K562 (cell line): ENCODE measurements around the gene OTOP1. TPM values are rescaled to one million over a fixed set of nuclear protein-coding genes. Genes with fewer than 3 reads are reported as not detected.

ENCODE experiments used
- ATAC-seq: fragments of 200-7000 bp; cut with Tn5 transposase; 3 replicates; pipeline ENCODE4 v1.9.1; 2020; ENCODE audit warnings: moderate library complexity
- BruUV-seq: library from RNA; stranded (reverse); fragments of 400-500 nt; replicated peaks from 2 replicates; lab custom pipeline; 2021; lab: Mats Ljungman, UMichigan
- CTCF ChIA-PET: fragments of 300-600 bp; formaldehyde crosslinking; extraction: SDS; loops from one replicate; lab custom pipeline; 2021; ENCODE audit warnings: low intra/inter-chr PET ratio; lab: Yijun Ruan, JAX
- POLR2A ChIA-PET: fragments of 300-600, 350-650 bp; sonication (Branson Sonifier 250); formaldehyde crosslinking; extraction: SDS; loops from one replicate; lab custom pipeline; 2021; ENCODE audit warnings: antibody characterized with exemption, inconsistent platforms; lab: Yijun Ruan, JAX
- DNase-seq, 4 experiments: peaks; one replicate each; pipeline versions ENCODE4 v3.0.0 to v3.0.0-alpha.2; 2011 to 2018; ENCODE audit warnings: low spot score in 3 of 4, mixed read lengths in 3 of 4; ENCODE audit errors: extremely low read depth in 1 of 4
- FAIRE-seq: peaks from 2 replicates; lab custom pipeline; 2011; peaks lifted over from hg19 to GRCh38; lab: Jason Lieb, UNC
- H2AFZ ChIP-seq: 2 replicates; pipeline ENCODE4 v1.6.0; 2011; ENCODE audit warnings: low read depth, low read length, control low read depth, inconsistent platforms
- H3K27ac ChIP-seq: fragments of 200-600 bp; 3 replicates; pipeline ENCODE4 v1.8.0; 2011; ENCODE audit warnings: low read depth, mild to moderate bottlenecking, control low read depth, inconsistent platforms, low read length, moderate library complexity, mixed read lengths; ENCODE audit errors: extremely low read depth
- H3K27me3 ChIP-seq, 2 experiments: fragments of 300-600 bp in 1 of 2; 2 replicates in 1 of 2; 3 replicates in 1 of 2; pipeline versions ENCODE4 v1.6.0 to v1.8.0; 2011; ENCODE audit warnings: inconsistent platforms in 2 of 2, low read length in 2 of 2, mild to moderate bottlenecking in 1 of 2, mixed read lengths in 1 of 2, moderate library complexity in 1 of 2; ENCODE audit not compliant: control insufficient read depth in 2 of 2, insufficient read depth in 2 of 2
- H3K36me3 ChIP-seq: fragments of 300-600 bp; 3 replicates; pipeline ENCODE4 v1.8.0; 2011; ENCODE audit warnings: mild to moderate bottlenecking, low read length, inconsistent platforms; ENCODE audit not compliant: control insufficient read depth, insufficient read depth
- H3K4me1 ChIP-seq, 2 experiments: fragments of 200-600 bp in 1 of 2; replicated peaks in 1 of 2; 2 replicates in 1 of 2; 3 replicates in 1 of 2; pipeline versions ENCODE4 v1.5.1 to v1.8.0; 2011; ENCODE audit warnings: inconsistent platforms in 2 of 2, low read length in 2 of 2, mild to moderate bottlenecking in 1 of 2, mixed read lengths in 1 of 2, moderate library complexity in 1 of 2; ENCODE audit not compliant: control insufficient read depth in 2 of 2, insufficient read depth in 2 of 2
- H3K4me2 ChIP-seq: 2 replicates; pipeline ENCODE4 v1.6.1; 2011; ENCODE audit warnings: low read length, control low read depth, inconsistent platforms, mixed read lengths; ENCODE audit not compliant: insufficient read depth
- H3K4me3 ChIP-seq: fragments of 200-600 bp; sonication (generic), shearing (Covaris generic); 2 replicates; pipeline ENCODE4 v1.5.1; 2016; ENCODE audit warnings: control low read depth, inconsistent platforms
- H3K79me2 ChIP-seq: fragments of 200-600 bp; 3 replicates; pipeline ENCODE4 v1.8.0; 2011; ENCODE audit warnings: low read length, inconsistent platforms; ENCODE audit not compliant: control insufficient read depth, insufficient read depth
- H3K9ac ChIP-seq, 2 experiments: 2 replicates each; pipeline versions ENCODE4 v1.6.0 to v1.6.1; 2011; ENCODE audit warnings: low read depth in 2 of 2, low read length in 2 of 2, control low read depth in 1 of 2, inconsistent platforms in 1 of 2, mild to moderate bottlenecking in 1 of 2, mixed read lengths in 1 of 2; ENCODE audit not compliant: insufficient read depth in 1 of 2
- H3K9me1 ChIP-seq: one replicate; pipeline ENCODE4 v1.6.0; 2011; ENCODE audit warnings: inconsistent platforms, mild to moderate bottlenecking, low read length, moderate library complexity; ENCODE audit not compliant: control insufficient read depth, insufficient read depth
- H3K9me3 ChIP-seq: replicated peaks from 2 replicates; pipeline ENCODE4 v1.5.1; 2011; ENCODE audit warnings: low read depth, low read length, inconsistent platforms; ENCODE audit not compliant: control insufficient read depth, insufficient read depth
- H4K20me1 ChIP-seq: replicated peaks from 2 replicates; pipeline ENCODE4 v1.6.1; 2011; ENCODE audit warnings: low read length, inconsistent platforms, mixed read lengths; ENCODE audit not compliant: control insufficient read depth, insufficient read depth
- MAFK ChIP-seq: IDR thresholded peaks from 2 replicates; pipeline ENCODE4 v1.6.1; 2011; ENCODE audit warnings: low read length, improper control_type of control experiment
- MCM2 ChIP-seq: fragments of 450-650 bp; IDR thresholded peaks from 2 replicates; pipeline ENCODE4 v1.6.1; 2017; ENCODE audit warnings: low read depth, mild to moderate bottlenecking
- POLR2AphosphoS5 ChIP-seq: IDR thresholded peaks from 2 replicates; pipeline ENCODE4 v1.6.1; 2011; ENCODE audit warnings: mild to moderate bottlenecking, low read depth, low read length, moderate library complexity; ENCODE audit not compliant: control insufficient read depth, insufficient read depth
- TCFL5 ChIP-seq: fragments of 250-450 bp; sonication (Bioruptor Pico); conservative IDR thresholded peaks from 2 replicates; pipeline ENCODE4 v1.6.1; 2021; ENCODE audit warnings: mild to moderate bottlenecking, moderate library complexity, matching md5 sums
- TRIM28 ChIP-seq: fragments of 450-650 bp; IDR thresholded peaks from 2 replicates; pipeline ENCODE4 v1.6.1; 2017
- ZNF311 ChIP-seq: fragments of 250-450 bp; sonication (Bioruptor Pico); IDR thresholded peaks from 2 replicates; pipeline ENCODE4 v1.4.0; 2020; ENCODE audit warnings: mild to moderate bottlenecking, moderate library complexity
- WGBS: fragments of 100-300 bp; shearing (Covaris generic); methylation state at CpG from one replicate; pipeline ENCODE4 v1.1.6; 2016; ENCODE audit warnings: low coverage, mixed read lengths; ENCODE audit not compliant: insufficient coverage; ENCODE audit errors: missing lambda C conversion rate; 5-methylcytosine and 5-hydroxymethylcytosine counted together
- in situ Hi-C: fragments of 300-500 bp; cut with MboI; formaldehyde crosslinking; loops from 4 replicates; pipeline ENCODE4 v1.15.0; 2018; ENCODE audit warnings: inconsistent platforms, mixed read lengths
- intact Hi-C: fragments of 100-400 bp; cut with micrococcal nuclease; formaldehyde crosslinking; loops from 2 replicates; pipeline ENCODE4 v1.14.2; 2022
- polyA plus RNA-seq, 8 experiments: library from polyadenylated mRNA; depleted of rRNA in 4 of 8; stranded (reverse) in 5 of 8; unstranded in 3 of 8; fragments of >200 nt; fragmentation: Nextera tagmentation in 2 of 8; fragmentation: Illumina TruSeq in 1 of 8; extraction: Ambion mirVana in 2 of 8; extraction: Trizol in 1 of 8; gene quantifications; 2 replicates each; pipeline versions ENCODE4 v1.2.1 to v1.2.3, GENCODE V29; 2011 to 2014; ENCODE audit warnings: inconsistent platforms in 1 of 8, missing spikeins in 1 of 8
- total RNA-seq, 7 experiments: library from RNA; depleted of rRNA in 6 of 7; stranded (reverse); fragments of >200 nt in 6 of 7; fragmentation: Illumina TruSeq in 2 of 7; extraction: Trizol in 2 of 7; gene quantifications; 2 replicates each; pipeline versions ENCODE4 v1.2.1 to v1.2.3, GENCODE V29; 2011 to 2021; ENCODE audit warnings: low replicate concordance in 1 of 7
- TF ChIP-seq, protein P1 (sequence below): fragments of 450-650 bp; IDR thresholded peaks from 2 replicates; pipeline ENCODE4 v1.6.1; 2017; ENCODE audit warnings: antibody characterized with exemption, mild to moderate bottlenecking
- TF ChIP-seq, protein P2 (sequence below), 2 experiments: fragments of 200-800 bp in 1 of 2; sonication (Bioruptor generic) in 1 of 2; sonication (generic) in 1 of 2; formaldehyde crosslinking in 1 of 2; IDR thresholded peaks in 1 of 2; conservative IDR thresholded peaks in 1 of 2; 2 replicates each; pipeline versions ENCODE4 v1.5.0 to v1.6.1; 2016 to 2020; ENCODE audit warnings: missing compliant biosample characterization in 1 of 2, missing genetic modification characterization in 1 of 2, missing genetic modification reagents in 1 of 2

The OTOP1 gene
- total and polyA plus RNA-seq, 9 of the 15 experiments (the other 6 are each of a cell fraction or from before 2014, with no cell fraction given) = not detected

- TF ChIP-seq, protein P1, sequence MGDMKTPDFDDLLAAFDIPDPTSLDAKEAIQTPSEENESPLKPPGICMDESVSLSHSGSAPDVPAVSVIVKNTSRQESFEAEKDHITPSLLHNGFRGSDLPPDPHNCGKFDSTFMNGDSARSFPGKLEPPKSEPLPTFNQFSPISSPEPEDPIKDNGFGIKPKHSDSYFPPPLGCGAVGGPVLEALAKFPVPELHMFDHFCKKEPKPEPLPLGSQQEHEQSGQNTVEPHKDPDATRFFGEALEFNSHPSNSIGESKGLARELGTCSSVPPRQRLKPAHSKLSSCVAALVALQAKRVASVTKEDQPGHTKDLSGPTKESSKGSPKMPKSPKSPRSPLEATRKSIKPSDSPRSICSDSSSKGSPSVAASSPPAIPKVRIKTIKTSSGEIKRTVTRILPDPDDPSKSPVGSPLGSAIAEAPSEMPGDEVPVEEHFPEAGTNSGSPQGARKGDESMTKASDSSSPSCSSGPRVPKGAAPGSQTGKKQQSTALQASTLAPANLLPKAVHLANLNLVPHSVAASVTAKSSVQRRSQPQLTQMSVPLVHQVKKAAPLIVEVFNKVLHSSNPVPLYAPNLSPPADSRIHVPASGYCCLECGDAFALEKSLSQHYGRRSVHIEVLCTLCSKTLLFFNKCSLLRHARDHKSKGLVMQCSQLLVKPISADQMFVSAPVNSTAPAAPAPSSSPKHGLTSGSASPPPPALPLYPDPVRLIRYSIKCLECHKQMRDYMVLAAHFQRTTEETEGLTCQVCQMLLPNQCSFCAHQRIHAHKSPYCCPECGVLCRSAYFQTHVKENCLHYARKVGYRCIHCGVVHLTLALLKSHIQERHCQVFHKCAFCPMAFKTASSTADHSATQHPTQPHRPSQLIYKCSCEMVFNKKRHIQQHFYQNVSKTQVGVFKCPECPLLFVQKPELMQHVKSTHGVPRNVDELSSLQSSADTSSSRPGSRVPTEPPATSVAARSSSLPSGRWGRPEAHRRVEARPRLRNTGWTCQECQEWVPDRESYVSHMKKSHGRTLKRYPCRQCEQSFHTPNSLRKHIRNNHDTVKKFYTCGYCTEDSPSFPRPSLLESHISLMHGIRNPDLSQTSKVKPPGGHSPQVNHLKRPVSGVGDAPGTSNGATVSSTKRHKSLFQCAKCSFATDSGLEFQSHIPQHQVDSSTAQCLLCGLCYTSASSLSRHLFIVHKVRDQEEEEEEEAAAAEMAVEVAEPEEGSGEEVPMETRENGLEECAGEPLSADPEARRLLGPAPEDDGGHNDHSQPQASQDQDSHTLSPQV = no peak
- TF ChIP-seq TRIM28 = no peak
- TF ChIP-seq POLR2AphosphoS5 = no peak
These were observed 33.5 kb upstream of the OTOP1 start (continued) for GRCh38 chr4:4260185-4260751.

- in situ Hi-C loops (no loop called here), intact Hi-C loops (loop anchor here (1.0 to 10.0 kb wide), 2 partner anchors 76 to 175 kb away; no protein-coding TSS in a partner anchor)
- no peak overlapping the region for H3K4me3 ChIP-seq
- peaks cover 14 to 29% of the 10 kb centered on the region in 2 experiments for H3K27me3 ChIP-seq
- no peak overlapping the region for H3K9ac ChIP-seq
- H3K36me3 ChIP-seq = no peaks in the 10 kb centered on the region
- H3K4me2 ChIP-seq = no peak overlapping the region
- ChIA-PET POLR2A (interaction anchor here (1.1 to 2.1 kb wide), 3 partner anchors 10 to 119 kb away, joined by 3 to 9 read pairs (median 3); no protein-coding TSS in a partner anchor), CTCF (interaction anchor here (0.8 to 1.4 kb wide), 4 partner anchors 80 to 171 kb away, joined by 3 to 6 read pairs (median 3); no protein-coding TSS in a partner anchor)
- FAIRE-seq (no peak), ATAC-seq (no peak; the same call in 2 of the 3 replicates), DNase-seq (no peak)
- H2AFZ ChIP-seq = peak overlapping the region; percentile 40; the same call in 1 of the 2 replicates
- no peaks in the 10 kb centered on the region for H3K9me3 ChIP-seq
- H4K20me1 ChIP-seq = no peaks in the 10 kb centered on the region
- no peaks in the 10 kb centered on the region for H3K9me1 ChIP-seq
- BruUV-seq = no TSS peak
- no peaks in the 10 kb centered on the region; a peak in 1 of 5 replicates for H3K4me1 ChIP-seq
- TF ChIP-seq TCFL5 = no peak
- TF ChIP-seq, protein P2, sequence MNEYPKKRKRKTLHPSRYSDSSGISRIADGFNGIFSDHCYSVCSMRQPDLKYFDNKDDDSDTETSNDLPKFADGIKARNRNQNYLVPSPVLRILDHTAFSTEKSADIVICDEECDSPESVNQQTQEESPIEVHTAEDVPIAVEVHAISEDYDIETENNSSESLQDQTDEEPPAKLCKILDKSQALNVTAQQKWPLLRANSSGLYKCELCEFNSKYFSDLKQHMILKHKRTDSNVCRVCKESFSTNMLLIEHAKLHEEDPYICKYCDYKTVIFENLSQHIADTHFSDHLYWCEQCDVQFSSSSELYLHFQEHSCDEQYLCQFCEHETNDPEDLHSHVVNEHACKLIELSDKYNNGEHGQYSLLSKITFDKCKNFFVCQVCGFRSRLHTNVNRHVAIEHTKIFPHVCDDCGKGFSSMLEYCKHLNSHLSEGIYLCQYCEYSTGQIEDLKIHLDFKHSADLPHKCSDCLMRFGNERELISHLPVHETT (CRISPR knock-in tag; conservative IDR thresholded peaks at IDR 0.05 in 1 of 2, IDR thresholded peaks at IDR 0.05 in 1 of 2) = no peak
- TF ChIP-seq MAFK = no peak
- no peak for TF ChIP-seq MCM2
- TF ChIP-seq ZNF311 (CRISPR knock-in tag) = no peak
- no peak overlapping the region for H3K27ac ChIP-seq
- 15% methylated on average over 8 of the region's 9 CpGs for WGBS
- H3K79me2 ChIP-seq = no peaks in the 10 kb centered on the region
These were observed 32.9 kb upstream of the OTOP1 start for GRCh38 chr4:4259484-4260100.
